ENCODE data around the gene MXRA8. TPM values are rescaled to one million over a fixed set of nuclear protein-coding genes. Genes with fewer than 3 reads are reported as not detected.

The MXRA8 gene
- total RNA-seq, 2 experiments from 2014 or later: 1.6 to 2.9 TPM

DNA sequence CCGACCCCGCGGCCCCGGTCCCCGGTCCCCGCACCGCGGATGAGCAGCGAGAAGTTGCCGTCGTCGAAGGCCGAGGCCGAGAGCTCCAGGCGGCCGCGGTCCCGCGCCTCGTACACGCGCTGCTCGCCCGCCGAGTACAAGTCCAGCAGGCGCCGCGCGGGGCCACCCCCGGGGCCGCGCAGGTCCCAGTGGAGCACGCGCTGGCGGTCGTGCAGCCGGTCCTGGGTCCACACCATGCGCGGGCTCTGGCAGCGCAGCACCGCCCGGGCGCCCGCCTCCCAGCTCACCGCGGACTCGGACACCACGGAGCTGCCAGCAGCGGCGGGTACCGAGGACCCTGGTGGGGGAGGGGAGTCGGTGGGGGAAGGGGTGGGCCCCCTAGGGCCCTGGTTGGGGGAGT, 2.9 kb downstream of the MXRA8 start:
- H3K4me1 ChIP-seq (ENCODE audit: insufficient read depth, low read length): peaks cover 54% of the 10 kb centered on the region
- ATAC-seq (ENCODE audit: poor library complexity) (no peak), DNase-seq (no peak)
- Mint-ChIP-seq H3K4me3 (no peak overlapping the region), H3K27ac (no peak overlapping the region), H3K36me3 (ENCODE audit: low read depth) (no peaks in the 10 kb centered on the region), H3K9me3 (no peaks in the 10 kb centered on the region), H3K4me1 (ENCODE audit: low read depth) (peaks cover 28% of the 10 kb centered on the region), H3K27me3 (peaks cover 41% of the 10 kb centered on the region)
- intact Hi-C loops (cut with DNase I, micrococcal nuclease): loop anchor here in 1 of 2 experiments (2.0 kb wide), 1 partner anchor 15 kb away; no protein-coding TSS in a partner anchor
- H3K27ac ChIP-seq (ENCODE audit: low read depth in 1 of 2, low read length in 2 of 2): no peak overlapping the region
- ChIA-PET CTCF (no interaction called here), POLR2A (interaction anchor here (0.8 to 2.3 kb wide), 3 partner anchors 16 to 50 kb away, joined by 3 to 12 read pairs (median 3); no protein-coding TSS in a partner anchor)
- no peak overlapping the region for H3K4me3 ChIP-seq (ENCODE audit: low read length)
- no peaks in the 10 kb centered on the region for H3K36me3 ChIP-seq (ENCODE audit: insufficient read depth, low read length)
- TF ChIP-seq, protein P1, sequence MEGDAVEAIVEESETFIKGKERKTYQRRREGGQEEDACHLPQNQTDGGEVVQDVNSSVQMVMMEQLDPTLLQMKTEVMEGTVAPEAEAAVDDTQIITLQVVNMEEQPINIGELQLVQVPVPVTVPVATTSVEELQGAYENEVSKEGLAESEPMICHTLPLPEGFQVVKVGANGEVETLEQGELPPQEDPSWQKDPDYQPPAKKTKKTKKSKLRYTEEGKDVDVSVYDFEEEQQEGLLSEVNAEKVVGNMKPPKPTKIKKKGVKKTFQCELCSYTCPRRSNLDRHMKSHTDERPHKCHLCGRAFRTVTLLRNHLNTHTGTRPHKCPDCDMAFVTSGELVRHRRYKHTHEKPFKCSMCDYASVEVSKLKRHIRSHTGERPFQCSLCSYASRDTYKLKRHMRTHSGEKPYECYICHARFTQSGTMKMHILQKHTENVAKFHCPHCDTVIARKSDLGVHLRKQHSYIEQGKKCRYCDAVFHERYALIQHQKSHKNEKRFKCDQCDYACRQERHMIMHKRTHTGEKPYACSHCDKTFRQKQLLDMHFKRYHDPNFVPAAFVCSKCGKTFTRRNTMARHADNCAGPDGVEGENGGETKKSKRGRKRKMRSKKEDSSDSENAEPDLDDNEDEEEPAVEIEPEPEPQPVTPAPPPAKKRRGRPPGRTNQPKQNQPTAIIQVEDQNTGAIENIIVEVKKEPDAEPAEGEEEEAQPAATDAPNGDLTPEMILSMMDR (IDR thresholded peaks at IDR 0.05): no peak
- peaks cover 37 to 50% of the 10 kb centered on the region in 2 experiments for H3K27me3 ChIP-seq (ENCODE audit: control insufficient read depth in 1 of 2, insufficient read depth in 2 of 2, low read length in 2 of 2)
- peaks cover 0 to 31% of the 10 kb centered on the region in 2 experiments for H3K9me3 ChIP-seq (ENCODE audit: control insufficient read depth in 1 of 2, insufficient read depth in 1 of 2, low read length in 2 of 2)

DNA sequence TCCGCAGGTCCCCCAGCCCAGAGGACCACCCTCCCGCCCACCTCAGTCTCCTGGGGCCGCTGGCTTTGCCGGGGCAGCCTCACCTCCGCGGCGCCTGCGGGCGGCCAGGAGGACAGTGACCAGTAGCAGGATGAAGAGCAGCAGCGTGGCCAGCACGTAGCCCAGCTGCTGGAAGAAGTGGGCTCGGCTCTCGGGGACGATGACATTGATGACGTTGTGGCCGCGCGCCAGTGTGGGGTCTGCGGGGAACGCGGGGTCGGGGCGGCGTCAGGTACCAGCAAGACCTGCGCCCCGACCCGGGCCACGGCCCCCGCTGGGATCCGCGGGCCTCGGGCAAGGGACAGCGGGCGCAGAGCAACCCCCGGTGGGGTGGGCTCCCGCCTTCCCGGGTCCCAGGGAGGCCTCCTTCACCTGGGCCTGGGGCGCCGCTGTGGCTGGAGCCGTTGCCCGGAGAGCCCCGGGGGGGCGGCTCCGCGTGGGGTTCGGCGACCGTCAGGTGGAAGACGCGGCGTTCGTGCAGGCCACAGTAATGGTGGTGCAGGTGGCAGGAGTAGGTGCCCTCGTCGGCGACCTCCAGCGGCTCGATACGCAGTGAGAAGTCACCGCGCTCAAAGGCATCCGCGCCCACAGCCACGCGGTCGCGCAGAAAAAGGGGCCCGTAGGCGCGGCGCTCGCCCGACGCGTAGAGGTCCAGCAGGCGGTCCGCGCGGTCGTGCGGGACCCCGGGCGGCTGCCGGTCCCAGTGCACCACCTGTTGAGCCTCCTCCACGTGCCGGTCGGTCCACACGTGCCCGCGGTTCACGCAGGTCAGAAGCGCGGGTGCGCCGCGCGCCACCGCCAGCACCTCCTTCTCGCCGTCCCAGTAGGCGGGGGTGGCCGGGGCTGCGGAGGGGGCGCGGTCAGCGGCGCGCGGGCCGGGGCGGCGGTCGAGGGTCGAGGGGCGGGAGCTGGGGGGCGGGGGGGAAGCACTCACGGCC, 3.8 kb downstream of the MXRA8 start:
- no peak for ATAC-seq (ENCODE audit: poor library complexity)
- Histone ChIP-seq H3K27ac (ENCODE audit: low read depth in 1 of 2, low read length in 2 of 2) (no peak overlapping the region), H3K4me1 (ENCODE audit: insufficient read depth, low read length) (peaks cover 48% of the 10 kb centered on the region), H3K4me3 (ENCODE audit: low read length) (no peak overlapping the region), H3K27me3 (ENCODE audit: control insufficient read depth in 1 of 2, insufficient read depth in 2 of 2, low read length in 2 of 2) (peaks cover 32 to 50% of the 10 kb centered on the region in 2 experiments), H3K9me3 (ENCODE audit: control insufficient read depth in 1 of 2, insufficient read depth in 1 of 2, low read length in 2 of 2) (peaks cover 0 to 31% of the 10 kb centered on the region in 2 experiments), H3K36me3 (ENCODE audit: insufficient read depth, low read length) (no peaks in the 10 kb centered on the region)
- Mint-ChIP-seq H3K27ac (no peak overlapping the region), H3K4me3 (peak overlapping the region; percentile 7), H3K36me3 (ENCODE audit: low read depth) (no peaks in the 10 kb centered on the region), H3K27me3 (peaks cover 41% of the 10 kb centered on the region), H3K4me1 (ENCODE audit: low read depth) (peaks cover 28% of the 10 kb centered on the region), H3K9me3 (no peaks in the 10 kb centered on the region)
- intact Hi-C loops (cut with DNase I, micrococcal nuclease): loop anchor here in 1 of 2 experiments (2.0 kb wide), 1 partner anchor 16 kb away; no protein-coding TSS in a partner anchor
- ChIA-PET CTCF (interaction anchor here (2.0 kb wide), 1 partner anchor 17 kb away, joined by 9 read pairs; no protein-coding TSS in a partner anchor), POLR2A (interaction anchor here (0.6 to 2.3 kb wide), 4 partner anchors 11 to 341 kb away, joined by 3 to 12 read pairs (median 3); no protein-coding TSS in a partner anchor)
- peak in 3 of 14 experiments; percentile 39 to 65 (median 62) for DNase-seq
- TF ChIP-seq, protein P1 (IDR thresholded peaks at IDR 0.05): no peak

DNA sequence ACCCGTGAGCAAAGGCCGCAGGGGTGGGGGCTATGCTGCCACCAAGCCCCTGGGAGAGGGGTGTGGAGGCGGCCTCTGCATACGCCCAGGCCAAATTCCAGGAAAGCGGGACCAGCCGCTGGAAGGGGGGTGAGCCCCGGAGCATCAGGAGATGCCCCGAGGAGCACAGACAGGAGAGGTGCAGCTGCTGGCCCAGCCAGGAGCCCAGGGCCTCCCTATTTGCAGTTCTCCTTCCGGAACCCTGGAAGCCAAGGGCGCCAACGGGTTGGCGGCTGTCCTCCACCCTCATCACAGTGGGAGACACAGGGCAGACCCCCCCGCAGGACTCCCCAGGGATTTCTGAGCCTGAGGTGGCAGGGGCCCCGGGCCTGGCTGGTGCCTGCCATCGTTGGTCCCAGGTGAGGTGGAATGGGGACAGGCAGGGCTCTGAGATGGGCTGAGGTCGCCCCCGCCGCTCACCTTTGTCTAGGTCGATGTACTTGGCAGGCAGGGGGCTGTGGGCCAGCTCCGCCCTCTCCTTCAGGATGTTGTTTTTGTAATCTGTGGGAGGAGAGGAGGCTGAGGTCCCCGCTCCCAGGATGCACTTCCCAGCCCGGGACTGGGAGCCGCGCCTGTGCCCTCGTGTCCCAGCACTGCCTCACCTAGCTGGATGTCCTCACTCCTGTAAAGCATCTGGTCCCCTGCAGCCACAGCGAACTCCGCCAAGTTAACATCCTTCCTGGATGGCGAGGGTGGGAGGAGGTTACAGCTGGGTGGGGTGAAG, 4.8 kb downstream of the MXRA8 start:
- ATAC-seq (ENCODE audit: poor library complexity) (no peak), DNase-seq (no peak)
- peak overlapping the region; percentile 80 for H3K4me3 Mint-ChIP-seq
- Histone ChIP-seq H3K27me3 (ENCODE audit: control insufficient read depth in 1 of 2, insufficient read depth in 2 of 2, low read length in 2 of 2) (peaks cover 26 to 45% of the 10 kb centered on the region in 2 experiments), H3K27ac (ENCODE audit: low read depth in 1 of 2, low read length in 2 of 2) (no peak overlapping the region), H3K9me3 (ENCODE audit: control insufficient read depth in 1 of 2, insufficient read depth in 1 of 2, low read length in 2 of 2) (peaks cover 0 to 29% of the 10 kb centered on the region in 2 experiments), H3K4me3 (ENCODE audit: low read length) (no peak overlapping the region), H3K36me3 (ENCODE audit: insufficient read depth, low read length) (no peaks in the 10 kb centered on the region), H3K4me1 (ENCODE audit: insufficient read depth, low read length) (peaks cover 38% of the 10 kb centered on the region)
- H3K27me3 Mint-ChIP-seq: peaks cover 35% of the 10 kb centered on the region
- intact Hi-C loops (cut with DNase I, micrococcal nuclease): loop anchor here in 1 of 2 experiments (2.0 kb wide), 1 partner anchor 17 kb away; no protein-coding TSS in a partner anchor
- TF ChIP-seq, protein P1 (IDR thresholded peaks at IDR 0.05): no peak
- H3K9me3 Mint-ChIP-seq: no peaks in the 10 kb centered on the region
- H3K36me3 Mint-ChIP-seq (ENCODE audit: low read depth): no peaks in the 10 kb centered on the region
- H3K27ac Mint-ChIP-seq: no peak overlapping the region
- peaks cover 20% of the 10 kb centered on the region for H3K4me1 Mint-ChIP-seq (ENCODE audit: low read depth)
- ChIA-PET CTCF (interaction anchor here (2.0 kb wide), 1 partner anchor 18 kb away, joined by 9 read pairs; no protein-coding TSS in a partner anchor), POLR2A (interaction anchor here (1.0 to 2.3 kb wide), 2 partner anchors 12 to 18 kb away, joined by 3 to 12 read pairs; no protein-coding TSS in a partner anchor)
